Smooth muscle cell of the brain vasculature (primary cell): ENCODE measurements around the gene RBM12.
"Not testable (repeated sequence)": the region's sequence is repeated elsewhere in the genome, so short reads cannot be mapped to it uniquely, and the experiment has no call there.

Source experiments
- DNase-seq: peaks from one replicate; pipeline ENCODE4 v3.0.0-alpha.2; 2012; ENCODE audit warnings: low read depth, low spot score

RBM12 gene, protein sequence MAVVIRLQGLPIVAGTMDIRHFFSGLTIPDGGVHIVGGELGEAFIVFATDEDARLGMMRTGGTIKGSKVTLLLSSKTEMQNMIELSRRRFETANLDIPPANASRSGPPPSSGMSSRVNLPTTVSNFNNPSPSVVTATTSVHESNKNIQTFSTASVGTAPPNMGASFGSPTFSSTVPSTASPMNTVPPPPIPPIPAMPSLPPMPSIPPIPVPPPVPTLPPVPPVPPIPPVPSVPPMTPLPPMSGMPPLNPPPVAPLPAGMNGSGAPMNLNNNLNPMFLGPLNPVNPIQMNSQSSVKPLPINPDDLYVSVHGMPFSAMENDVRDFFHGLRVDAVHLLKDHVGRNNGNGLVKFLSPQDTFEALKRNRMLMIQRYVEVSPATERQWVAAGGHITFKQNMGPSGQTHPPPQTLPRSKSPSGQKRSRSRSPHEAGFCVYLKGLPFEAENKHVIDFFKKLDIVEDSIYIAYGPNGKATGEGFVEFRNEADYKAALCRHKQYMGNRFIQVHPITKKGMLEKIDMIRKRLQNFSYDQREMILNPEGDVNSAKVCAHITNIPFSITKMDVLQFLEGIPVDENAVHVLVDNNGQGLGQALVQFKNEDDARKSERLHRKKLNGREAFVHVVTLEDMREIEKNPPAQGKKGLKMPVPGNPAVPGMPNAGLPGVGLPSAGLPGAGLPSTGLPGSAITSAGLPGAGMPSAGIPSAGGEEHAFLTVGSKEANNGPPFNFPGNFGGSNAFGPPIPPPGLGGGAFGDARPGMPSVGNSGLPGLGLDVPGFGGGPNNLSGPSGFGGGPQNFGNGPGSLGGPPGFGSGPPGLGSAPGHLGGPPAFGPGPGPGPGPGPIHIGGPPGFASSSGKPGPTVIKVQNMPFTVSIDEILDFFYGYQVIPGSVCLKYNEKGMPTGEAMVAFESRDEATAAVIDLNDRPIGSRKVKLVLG

DNA sequence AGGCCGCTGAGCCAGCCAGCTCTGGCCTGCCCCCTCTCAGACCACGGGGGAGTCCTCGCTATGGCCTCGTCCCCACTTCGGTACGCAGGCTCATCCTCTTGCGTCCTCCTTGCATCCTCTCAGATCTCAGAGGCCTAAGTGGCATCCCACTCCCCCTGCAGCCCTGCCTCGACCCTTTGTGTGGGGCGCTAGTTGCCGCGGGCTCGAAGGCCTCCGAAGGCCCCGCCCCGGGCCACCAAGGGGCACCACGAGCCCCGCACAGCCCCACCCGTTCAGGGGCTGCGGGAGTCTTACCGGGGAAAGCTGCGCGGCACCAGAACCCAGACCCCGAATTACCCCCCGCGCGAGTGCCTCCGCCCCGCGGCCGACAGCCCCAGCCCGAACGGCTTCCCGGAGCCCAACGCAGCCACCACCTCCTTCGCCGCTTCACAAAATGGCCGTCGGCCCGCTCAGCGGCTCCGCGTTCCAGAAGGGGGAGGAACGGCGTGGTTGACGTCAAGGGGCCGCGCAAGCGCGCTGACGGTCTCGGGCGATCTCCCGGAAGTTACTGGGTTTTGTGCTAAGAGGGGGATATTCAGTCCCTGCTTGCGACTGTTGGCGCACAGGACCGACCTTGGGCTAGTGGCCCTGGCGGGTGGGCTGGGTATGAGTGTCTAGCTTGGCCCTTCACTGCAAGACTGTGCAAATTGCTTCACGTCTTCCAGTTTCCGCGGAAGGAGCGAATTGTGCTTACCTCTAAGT, at the start of gene RBM12, which contains the start of gene CPNE1:
Gene RBM12 (minus strand): TSS at position 435 of the 741 bp plus-strand sequence. CDS start 9,578 bp downstream, outside the sequence.
Gene CPNE1 (minus strand): TSS at position 435 of the 741 bp plus-strand sequence. CDS start 31,977 bp downstream, outside the sequence.
- DNase-seq = peak; percentile 83

DNA sequence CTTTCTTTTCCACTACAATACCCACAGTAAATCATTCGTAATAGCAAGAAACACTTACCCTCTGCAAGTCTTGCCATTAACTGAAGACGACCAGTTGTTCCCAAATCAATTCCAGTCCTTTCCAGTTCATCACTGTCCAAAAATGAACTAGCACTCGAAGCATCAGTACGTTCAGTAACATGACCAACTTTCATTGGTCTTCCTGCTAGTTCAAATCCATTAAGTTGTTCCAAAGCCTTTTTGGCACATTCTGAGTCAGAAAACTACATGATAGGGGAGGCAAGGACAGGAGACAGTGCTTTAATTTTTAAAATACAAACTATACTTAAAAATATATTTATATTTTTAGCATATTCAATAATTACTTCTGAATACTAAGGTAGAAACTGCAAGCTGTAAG, 49.4 kb upstream of the RBM12 start:
- DNase-seq = no peak

- not testable (repeated sequence) for DNase-seq
Observed at GRCh38 chr20:35713120-35713519, 48.4 kb upstream of the RBM12 start.

- DNase-seq = no peak
Observed at GRCh38 chr20:35711588-35712209, 47.0 kb upstream of the RBM12 start.

DNA sequence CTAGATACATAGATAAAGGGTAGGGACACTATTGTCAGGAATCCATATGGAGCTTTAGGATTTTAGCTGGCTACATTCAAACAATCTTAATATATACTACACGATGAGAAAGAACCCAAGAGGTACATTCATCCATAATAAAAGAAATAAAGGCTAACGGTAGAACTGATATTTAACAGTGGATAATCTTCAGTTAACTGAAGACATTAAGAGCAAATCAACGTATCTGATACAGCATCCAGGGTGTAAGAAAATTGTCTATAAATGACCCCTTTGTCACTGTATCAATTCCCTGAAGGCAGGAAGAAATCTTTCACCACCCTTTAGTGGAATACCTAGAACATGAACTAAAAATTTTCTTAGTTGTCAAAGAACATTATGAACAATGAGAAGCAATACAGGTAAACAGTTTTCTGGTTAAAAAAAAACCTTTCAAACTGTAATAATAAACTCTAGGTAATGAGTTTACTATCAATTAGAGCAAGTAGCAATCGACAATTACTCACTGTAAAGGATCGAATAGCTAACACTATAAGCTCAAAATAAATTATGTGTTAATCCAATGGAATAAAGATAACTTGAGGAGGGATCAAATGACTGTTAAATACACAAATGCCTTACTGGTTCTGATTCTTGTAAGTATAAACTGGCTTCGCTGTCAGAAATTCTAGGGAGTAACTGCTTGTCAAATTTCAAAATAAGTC, 46.3 kb upstream of the RBM12 start:
- no peak for DNase-seq

- DNase-seq = no peak
Observed at GRCh38 chr20:35710039-35710438, 45.3 kb upstream of the RBM12 start.

- DNase-seq = no peak
Observed at GRCh38 chr20:35709259-35709658, 44.6 kb upstream of the RBM12 start.

- no peak for DNase-seq
Observed at GRCh38 chr20:35708502-35708901, 43.8 kb upstream of the RBM12 start.

GRCh38 chr20:35706591-35707529, 42.2 kb upstream of the RBM12 start:
- DNase-seq = not testable (repeated sequence)

DNA sequence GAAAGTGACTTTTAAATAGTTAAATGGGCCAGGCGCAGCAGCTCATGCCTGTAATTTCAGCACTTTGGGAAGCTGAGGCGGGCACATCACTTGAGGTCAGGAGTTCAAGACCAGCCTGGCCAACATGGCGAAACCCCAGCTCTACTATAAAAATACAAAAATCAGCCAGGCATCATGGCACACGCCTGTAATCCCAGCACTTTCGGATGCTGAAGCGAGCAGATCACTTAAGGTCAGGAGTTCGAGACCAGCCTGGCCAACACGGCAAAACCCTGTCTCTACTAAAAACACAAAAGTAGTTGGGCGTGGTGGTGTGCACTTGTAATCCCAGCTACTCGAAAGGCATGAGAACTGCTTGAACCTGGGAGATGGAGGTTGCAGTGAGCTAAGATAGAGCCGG, 41.2 kb upstream of the RBM12 start:
- DNase-seq = not testable (repeated sequence)

DNA sequence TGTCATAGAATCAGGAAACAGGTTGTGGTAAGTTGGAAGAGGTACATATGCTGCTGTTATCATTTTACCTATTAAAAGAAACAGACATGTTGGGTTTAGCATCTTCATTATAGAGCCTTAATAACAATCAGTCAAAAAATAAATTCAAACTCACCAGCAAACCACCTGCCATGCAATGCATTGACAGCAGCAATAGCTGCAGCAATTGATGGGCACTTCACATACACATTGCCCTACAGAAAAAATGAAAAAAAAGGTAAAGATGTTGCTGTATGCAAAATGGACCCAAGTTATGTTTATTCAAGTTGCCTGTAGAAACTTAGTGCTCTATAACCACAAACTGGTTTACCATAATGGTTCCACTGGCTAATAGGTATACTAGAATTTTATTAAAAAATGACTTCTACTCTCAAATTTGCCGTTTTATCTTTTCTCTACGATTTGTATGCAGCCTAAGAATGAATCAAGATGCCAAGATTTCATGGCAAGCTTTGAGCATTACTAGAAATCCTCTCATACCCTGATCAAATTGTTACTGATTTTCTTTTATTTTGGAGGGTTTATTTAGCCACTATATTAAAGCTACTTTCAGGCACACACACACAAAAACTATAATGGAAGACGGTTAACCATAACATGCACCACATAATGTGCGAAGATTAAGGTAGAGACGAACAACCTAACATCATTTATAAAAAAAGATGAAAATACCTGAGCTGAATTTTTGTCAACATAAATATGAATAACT, 40.0 kb upstream of the RBM12 start:
- no peak for DNase-seq

- no peak for DNase-seq
Observed at GRCh38 chr20:35702824-35703695, 38.4 kb upstream of the RBM12 start.

DNA sequence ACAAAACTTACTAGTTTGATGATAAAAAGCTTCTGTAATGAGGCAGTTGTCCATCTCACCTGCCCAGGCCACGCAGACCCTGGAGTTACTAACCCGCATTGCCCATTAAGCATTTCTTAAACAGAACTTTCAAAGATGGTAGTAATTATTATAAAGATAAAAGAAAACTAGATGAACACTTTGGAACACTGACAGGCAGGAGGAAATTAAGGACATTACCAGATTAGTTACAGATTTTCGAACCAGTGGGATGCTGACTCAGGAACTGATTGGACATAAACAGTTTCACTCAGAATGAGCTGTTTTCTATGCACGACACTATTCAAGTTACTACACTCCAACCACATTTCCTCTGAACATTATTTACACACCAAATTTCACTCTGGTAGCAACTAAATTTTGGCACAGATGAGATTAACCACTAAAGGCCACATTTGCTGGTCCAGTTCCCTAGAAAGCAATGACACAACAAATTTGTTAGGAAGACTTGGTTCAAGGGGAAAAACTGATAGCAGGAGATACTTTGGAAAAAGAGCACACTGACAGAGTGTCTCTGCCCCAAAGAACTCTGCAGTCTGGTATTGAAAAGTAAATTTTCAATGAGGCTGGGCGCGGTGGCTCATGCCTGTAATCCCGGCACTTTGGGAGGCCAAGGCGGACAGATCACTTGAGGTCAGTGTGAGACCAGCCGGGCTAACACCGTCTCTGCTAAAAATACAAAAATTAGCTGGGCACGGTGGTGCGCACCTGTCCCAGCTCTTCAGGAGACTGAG, 37.5 kb upstream of the RBM12 start:
- no peak for DNase-seq

- DNase-seq = no peak
Observed at GRCh38 chr20:35700625-35701148, 36.0 kb upstream of the RBM12 start.

DNA sequence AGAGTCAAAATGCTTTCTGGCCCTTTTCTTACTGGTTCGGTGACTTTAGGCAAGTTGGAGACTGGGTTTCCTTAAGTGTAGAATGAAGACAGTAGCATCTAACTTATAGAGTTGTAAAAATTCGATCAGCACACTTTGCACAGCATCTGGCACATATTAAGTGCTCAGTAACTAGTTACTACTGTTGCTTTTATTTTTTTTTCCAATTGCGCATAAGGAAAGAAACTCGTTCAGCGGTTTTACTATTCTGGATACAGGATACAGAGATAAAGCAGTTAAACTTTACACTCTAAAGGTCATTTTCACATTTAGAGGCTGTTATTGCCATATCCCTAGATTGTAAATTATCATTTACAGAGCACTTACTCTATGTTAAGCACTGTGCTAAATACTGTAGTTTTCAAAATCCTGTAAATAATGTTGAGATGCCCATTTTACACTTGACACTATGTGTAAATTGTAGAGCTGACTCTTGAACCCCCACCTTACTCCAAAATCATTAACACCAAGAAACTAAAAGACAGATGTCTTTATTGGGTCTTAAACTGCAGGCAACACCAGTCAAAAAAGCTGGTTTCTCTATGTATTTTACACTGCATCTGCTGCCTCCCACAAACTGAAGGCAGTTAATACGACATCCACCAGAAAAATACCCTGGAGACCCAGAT, 35.4 kb upstream of the RBM12 start:
- no peak for DNase-seq
